HUES64 (cell line): Measurements from ENCODE around the gene STT3B.
"Not testable (repeated sequence)": the region's sequence is repeated elsewhere in the genome, so short reads cannot be mapped to it uniquely, and the experiment has no call there.

ENCODE experiments used
- H3K27ac ChIP-seq: 2 replicates; pipeline ENCODE4 v1.7.0; 2013; ENCODE audit warnings: low read depth, low read length, inconsistent platforms
- H3K27me3 ChIP-seq: 2 replicates; pipeline ENCODE4 v1.6.1; 2013; ENCODE audit warnings: mild to moderate bottlenecking, low read length; ENCODE audit not compliant: insufficient read depth
- H3K36me3 ChIP-seq: 2 replicates; pipeline ENCODE4 v1.6.1; 2013; ENCODE audit warnings: mild to moderate bottlenecking, low read length; ENCODE audit not compliant: insufficient read depth
- H3K4me1 ChIP-seq: 2 replicates; pipeline ENCODE4 v1.6.1; 2013; ENCODE audit warnings: mild to moderate bottlenecking, low read length, moderate library complexity; ENCODE audit not compliant: insufficient read depth
- H3K4me3 ChIP-seq: 2 replicates; pipeline ENCODE4 v1.5.1; 2013; ENCODE audit warnings: mild to moderate bottlenecking, low read length, moderate library complexity
- H3K9ac ChIP-seq: 2 replicates; pipeline ENCODE4 v1.6.1; 2013; ENCODE audit warnings: mild to moderate bottlenecking, low read depth, low read length
- H3K9me3 ChIP-seq: 2 replicates; pipeline ENCODE4 v1.6.1; 2013; ENCODE audit warnings: low read depth, low read length; ENCODE audit not compliant: insufficient read depth
- WGBS: fragments of 150-250, 120-280 bp; methylation state at CpG from one replicate; pipeline ENCODE4 v1.1.7; 2013; ENCODE audit warnings: missing lambda C conversion rate; 5-methylcytosine and 5-hydroxymethylcytosine counted together

The STT3B gene

DNA sequence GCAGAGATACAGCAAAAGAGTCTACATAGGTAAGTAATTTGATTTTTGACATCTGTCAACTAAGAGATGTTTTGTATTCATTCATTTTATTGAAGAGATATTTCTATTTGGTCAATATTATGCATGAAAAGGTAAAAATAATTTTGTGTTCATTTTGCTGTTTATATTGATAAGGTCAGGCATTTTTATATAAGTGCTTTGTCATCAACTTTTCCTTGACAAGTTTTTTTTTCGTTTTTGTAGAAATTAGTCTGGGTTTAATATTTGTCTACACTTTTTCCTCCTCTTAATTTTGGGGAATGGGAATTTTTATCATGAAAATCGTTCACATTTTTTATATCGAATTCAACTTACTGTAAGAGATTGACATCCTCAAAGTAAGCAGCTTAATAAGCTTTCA, 67.7 kb downstream of the STT3B start:
- WGBS, result 94% methylated on average over 2 of the region's 3 CpGs
- no peak overlapping the region for H3K9ac ChIP-seq
- H3K4me1 ChIP-seq, result no peaks in the 10 kb centered on the region
- H3K27ac ChIP-seq, result no peak overlapping the region
- H3K36me3 ChIP-seq, result peaks cover 56% of the 10 kb centered on the region
- peaks cover 14% of the 10 kb centered on the region; the same call in 1 of the 2 replicates for H3K9me3 ChIP-seq
- no peak overlapping the region for H3K4me3 ChIP-seq
- H3K27me3 ChIP-seq, result no peaks in the 10 kb centered on the region

DNA sequence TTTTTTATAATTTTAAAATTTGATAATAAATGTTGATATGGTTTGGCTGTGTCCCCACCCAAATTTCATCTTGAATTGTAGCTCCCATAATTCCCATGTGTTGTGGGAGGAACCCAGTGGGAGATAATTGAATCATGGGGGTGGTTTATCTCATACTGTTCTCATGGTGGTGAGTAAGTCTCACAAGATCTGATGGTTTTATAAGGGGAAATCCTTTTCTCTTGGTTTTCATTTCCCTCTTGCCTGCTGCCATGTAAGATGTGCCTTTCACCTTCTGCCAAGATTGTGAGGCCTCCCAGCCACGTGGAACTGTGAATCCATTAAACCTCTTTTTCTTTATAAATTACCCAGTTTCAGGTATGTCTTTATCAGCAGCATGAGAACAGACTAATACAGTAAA, 72.6 kb downstream of the STT3B start:
- not testable (repeated sequence) for H3K9ac ChIP-seq, H3K4me3 ChIP-seq, H3K27me3 ChIP-seq, H3K27ac ChIP-seq, H3K4me1 ChIP-seq
- peaks cover 69% of the 10 kb centered on the region for H3K36me3 ChIP-seq
- WGBS, result 86% methylated on average over 1 of the region's 1 CpG
- peaks cover 35% of the 10 kb centered on the region for H3K9me3 ChIP-seq

DNA sequence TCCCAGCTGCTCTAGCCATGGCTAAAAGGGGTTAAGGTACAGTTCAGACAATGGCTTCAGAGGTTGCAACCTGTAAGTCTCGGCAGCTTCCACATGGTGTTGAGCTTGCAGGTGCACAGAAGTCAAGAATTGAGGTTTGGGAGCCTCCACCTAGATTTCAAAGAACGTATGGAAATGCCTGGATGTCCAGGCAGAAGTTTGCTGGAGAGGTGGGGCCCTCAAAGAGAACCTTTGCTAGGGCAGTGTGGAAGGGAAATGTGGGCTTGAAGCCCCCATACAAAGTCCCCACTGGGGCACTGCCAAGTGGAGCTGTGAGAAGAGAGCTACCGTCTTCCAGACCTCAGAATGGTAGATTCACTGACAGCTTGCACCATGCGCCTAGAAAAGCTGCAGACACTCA, 73.7 kb downstream of the STT3B start:
- WGBS, result 91% methylated on average over 4 of the region's 4 CpGs
- Histone ChIP-seq H3K27ac (no peak overlapping the region), H3K27me3 (no peaks in the 10 kb centered on the region), H3K36me3 (peaks cover 58% of the 10 kb centered on the region), H3K9ac (no peak overlapping the region), H3K4me3 (no peak overlapping the region), H3K9me3 (peaks cover 35% of the 10 kb centered on the region), H3K4me1 (no peaks in the 10 kb centered on the region)

DNA sequence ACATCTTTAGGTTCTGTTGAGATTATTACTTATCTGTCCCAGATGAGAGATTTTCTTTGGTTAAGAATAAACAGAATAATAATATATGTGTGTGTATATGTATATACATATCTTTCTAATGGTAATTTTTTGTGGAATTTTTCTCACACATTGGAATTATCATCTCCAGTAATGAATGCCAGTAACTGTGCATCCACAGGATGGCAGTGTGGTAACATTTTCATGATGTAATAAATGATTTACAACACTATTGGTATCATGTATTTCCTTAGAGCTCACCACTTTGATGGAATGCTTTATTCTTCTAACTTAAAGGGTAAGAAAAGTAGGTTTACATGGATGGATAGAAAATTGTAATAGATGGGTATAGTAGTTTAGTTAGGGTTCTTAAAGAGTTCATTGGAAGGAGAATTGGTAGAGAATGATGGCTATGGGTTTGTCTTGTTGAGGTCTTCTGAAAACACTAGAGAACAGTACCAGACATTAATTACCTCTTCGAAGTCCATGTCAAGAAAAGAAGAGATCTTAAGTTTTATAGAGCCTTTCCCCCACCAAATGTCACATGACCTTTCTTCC, 78.1 kb downstream of the STT3B start:
- Histone ChIP-seq H3K4me3 (no peak overlapping the region), H3K9me3 (peaks cover 17% of the 10 kb centered on the region), H3K27me3 (no peaks in the 10 kb centered on the region), H3K9ac (no peak overlapping the region), H3K27ac (no peak overlapping the region), H3K4me1 (peaks cover 8% of the 10 kb centered on the region; the same call in 1 of the 2 replicates), H3K36me3 (peaks cover 24% of the 10 kb centered on the region)
- WGBS, result no CpG with 5 or more reads among the region's 1 CpG

DNA sequence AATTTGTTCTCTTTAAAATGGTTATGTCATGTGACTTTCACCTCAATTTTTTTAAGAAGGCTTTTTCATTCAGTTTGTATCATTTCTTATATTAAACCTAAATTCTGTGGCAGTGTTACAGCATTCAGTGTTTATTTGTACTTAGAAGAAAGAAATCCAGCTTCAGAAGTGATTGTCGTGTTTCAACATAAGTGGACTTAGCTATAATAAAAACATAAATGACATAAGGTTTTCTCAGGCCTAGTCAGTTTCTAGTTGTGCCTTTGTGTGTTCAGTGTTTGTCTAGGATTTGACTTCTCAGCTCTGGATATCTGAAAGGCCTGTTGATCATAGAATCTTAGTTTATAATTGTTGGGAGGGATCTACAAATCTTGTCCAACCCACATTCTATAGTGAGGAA, 80.5 kb downstream of the STT3B start:
- no peaks in the 10 kb centered on the region for H3K27me3 ChIP-seq
- no CpG with 5 or more reads among the region's 1 CpG for WGBS

DNA sequence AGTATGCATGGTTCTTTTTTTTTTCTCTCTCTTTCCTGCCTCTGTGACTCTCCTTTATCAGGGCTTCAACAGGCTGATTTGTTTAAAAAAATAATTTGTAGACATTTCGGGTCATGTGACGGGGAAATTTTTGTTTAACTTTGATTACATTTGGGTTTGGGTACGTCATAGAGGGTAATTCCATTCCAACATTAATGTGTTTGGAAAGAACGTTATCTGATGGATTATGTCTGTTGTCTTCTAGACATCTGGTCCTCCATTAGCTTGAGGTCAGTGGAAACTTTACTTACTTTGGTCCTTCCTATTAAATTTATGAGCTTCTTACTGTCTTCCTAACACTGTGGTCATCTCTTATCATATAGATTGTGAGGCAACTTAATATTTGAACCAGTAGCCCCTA, 80.9 kb downstream of the STT3B start:
- peaks cover 17% of the 10 kb centered on the region; the same call in 1 of the 2 replicates for H3K4me1 ChIP-seq
- no peak overlapping the region for H3K27ac ChIP-seq
- 95% methylated on average over 4 of the region's 4 CpGs for WGBS
- no peak overlapping the region for H3K4me3 ChIP-seq
- H3K27me3 ChIP-seq, result no peaks in the 10 kb centered on the region
- peaks cover 12% of the 10 kb centered on the region for H3K36me3 ChIP-seq
- H3K9ac ChIP-seq, result no peak overlapping the region
- no peaks in the 10 kb centered on the region for H3K9me3 ChIP-seq

More for the DNA sequence above, 80.5 kb downstream of the STT3B start:
- Histone ChIP-seq H3K9ac (no peak overlapping the region), H3K9me3 (no peaks in the 10 kb centered on the region), H3K4me1 (peaks cover 17% of the 10 kb centered on the region; the same call in 1 of the 2 replicates), H3K4me3 (no peak overlapping the region), H3K27ac (no peak overlapping the region), H3K36me3 (peaks cover 9% of the 10 kb centered on the region; the same call in 1 of the 2 replicates)

DNA sequence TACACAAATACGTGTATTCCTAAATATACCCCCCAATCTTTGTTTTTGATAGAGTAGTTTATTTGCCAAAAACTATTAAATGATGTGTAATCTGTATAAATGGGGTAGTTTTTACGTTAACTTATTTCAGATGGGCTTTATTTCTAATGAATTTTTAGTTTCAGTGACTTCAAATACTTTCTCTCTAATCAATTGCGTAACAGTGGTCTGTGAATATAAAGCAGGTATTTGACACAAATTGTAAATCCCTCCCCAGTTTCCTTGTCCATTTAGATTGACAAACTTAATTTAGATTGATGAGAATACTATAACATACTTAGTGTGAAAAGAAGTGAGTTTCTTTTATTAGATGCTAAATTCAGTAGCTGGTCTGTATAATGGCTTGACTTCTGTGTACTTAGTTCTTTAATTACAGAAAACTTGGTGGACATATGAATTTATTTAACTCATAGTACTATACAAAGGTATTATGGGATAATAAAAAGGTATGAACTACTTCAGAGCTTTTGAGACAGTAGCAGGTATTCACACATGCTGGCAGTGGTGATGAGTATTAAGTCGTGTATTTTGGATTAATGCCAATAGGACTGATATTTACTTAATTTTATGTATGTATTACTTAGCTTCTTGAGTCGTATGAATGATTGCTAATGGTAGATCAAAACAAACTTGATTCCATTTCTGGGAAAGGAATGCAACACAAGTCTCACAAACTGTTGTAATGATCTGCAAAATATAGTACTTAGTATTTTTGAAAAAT, 81.6 kb downstream of the STT3B start:
- H3K9me3 ChIP-seq, result no peaks in the 10 kb centered on the region
- 69% methylated on average over 2 of the region's 5 CpGs for WGBS
- H3K4me1 ChIP-seq, result peaks cover 17% of the 10 kb centered on the region; the same call in 1 of the 2 replicates
- H3K36me3 ChIP-seq, result peaks cover 19% of the 10 kb centered on the region
- H3K9ac ChIP-seq, result no peak overlapping the region
- no peaks in the 10 kb centered on the region for H3K27me3 ChIP-seq
- no peak overlapping the region for H3K4me3 ChIP-seq
- no peak overlapping the region for H3K27ac ChIP-seq

DNA sequence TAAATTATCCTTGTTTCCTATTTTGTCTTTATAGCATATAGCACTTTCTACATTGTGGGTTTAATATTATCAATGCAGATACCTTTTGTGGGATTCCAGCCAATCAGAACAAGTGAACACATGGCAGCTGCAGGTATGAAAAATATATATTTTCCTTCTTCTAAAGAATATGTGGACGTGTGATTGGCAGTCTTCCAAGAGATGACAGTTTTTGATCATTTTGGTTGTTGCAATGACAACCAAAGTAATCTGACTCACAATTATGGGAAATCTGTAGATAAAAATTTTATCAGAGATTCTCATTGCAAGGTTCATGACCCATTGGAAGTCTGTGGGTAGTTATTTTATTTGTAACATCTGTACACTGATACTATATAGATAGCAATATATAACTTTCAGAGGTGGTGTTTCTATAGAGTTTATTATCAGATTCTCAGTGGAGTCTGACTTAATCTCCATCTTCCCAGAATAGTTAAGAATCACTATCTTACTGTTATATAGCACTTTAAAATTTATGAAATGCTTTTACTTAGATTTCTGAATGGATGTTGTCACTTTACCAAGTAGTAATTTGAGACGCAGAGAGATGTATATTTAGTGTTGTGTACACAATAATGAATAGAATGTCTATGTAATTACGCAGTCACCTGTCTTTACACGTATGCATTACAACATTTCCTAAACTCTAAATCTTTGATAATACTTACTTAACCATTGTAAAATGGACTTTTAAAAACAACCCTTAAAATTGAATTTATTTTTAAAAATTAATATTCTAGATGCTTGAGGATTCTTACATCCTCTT, 82.5 kb downstream of the STT3B start:
- H3K36me3 ChIP-seq, result peaks cover 29% of the 10 kb centered on the region

DNA sequence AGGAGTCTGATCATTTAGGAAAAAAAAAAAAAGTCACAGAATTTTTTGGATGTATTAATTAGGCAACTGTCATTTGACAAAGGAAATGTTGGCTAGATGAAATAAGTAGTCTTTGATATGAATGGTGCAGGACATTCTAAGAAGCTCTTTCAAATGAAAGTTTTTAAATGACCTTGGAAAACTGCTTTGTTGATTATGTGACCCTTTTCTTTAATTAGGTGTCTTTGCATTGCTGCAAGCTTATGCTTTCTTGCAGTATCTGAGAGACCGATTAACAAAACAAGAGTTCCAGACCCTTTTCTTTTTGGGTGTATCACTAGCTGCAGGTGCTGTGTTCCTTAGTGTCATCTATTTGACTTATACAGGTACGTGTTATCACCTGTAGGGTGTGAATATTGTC, 84.0 kb downstream of the STT3B start:
- H3K36me3 ChIP-seq, result peaks cover 43% of the 10 kb centered on the region
- H3K9ac ChIP-seq, result no peak overlapping the region
- H3K27me3 ChIP-seq, result no peaks in the 10 kb centered on the region
- H3K9me3 ChIP-seq, result no peaks in the 10 kb centered on the region
- H3K27ac ChIP-seq, result no peak overlapping the region
- H3K4me3 ChIP-seq, result no peak overlapping the region
- H3K4me1 ChIP-seq, result peaks cover 17% of the 10 kb centered on the region; the same call in 1 of the 2 replicates
- 92% methylated on average over 1 of the region's 2 CpGs for WGBS

More for the DNA sequence above, 82.5 kb downstream of the STT3B start:
- Histone ChIP-seq H3K9ac (no peak overlapping the region), H3K4me3 (no peak overlapping the region), H3K9me3 (no peaks in the 10 kb centered on the region), H3K4me1 (peaks cover 17% of the 10 kb centered on the region; the same call in 1 of the 2 replicates), H3K27ac (no peak overlapping the region), H3K27me3 (no peaks in the 10 kb centered on the region)
- WGBS, result 86% methylated on average over 2 of the region's 4 CpGs

DNA sequence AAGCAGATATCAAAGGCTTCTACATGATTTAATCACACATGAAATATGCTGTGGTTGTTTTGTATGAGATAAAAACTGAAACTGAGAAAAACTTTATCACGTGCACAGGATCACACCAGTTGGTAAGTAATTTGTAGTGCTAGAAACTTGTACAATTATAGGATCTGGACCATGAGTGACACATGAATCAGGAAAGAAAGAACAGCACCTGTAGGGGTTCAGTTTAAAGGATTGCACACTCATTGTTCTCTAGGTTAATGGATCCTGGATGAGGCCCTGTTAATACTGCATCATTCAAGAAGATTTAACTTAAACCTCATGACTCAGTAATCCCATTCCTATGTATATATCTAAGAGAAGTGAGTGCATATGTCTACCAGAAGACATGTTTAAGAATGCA, 87.9 kb downstream of the STT3B start:
- no peaks in the 10 kb centered on the region for H3K9me3 ChIP-seq
- H3K36me3 ChIP-seq, result peaks cover 75% of the 10 kb centered on the region
- H3K27me3 ChIP-seq, result no peaks in the 10 kb centered on the region
- H3K9ac ChIP-seq, result no peak overlapping the region
- peaks cover 35% of the 10 kb centered on the region for H3K4me1 ChIP-seq
- WGBS, result 100% methylated on average over 1 of the region's 1 CpG
- no peak overlapping the region for H3K4me3 ChIP-seq
- H3K27ac ChIP-seq, result no peak overlapping the region

DNA sequence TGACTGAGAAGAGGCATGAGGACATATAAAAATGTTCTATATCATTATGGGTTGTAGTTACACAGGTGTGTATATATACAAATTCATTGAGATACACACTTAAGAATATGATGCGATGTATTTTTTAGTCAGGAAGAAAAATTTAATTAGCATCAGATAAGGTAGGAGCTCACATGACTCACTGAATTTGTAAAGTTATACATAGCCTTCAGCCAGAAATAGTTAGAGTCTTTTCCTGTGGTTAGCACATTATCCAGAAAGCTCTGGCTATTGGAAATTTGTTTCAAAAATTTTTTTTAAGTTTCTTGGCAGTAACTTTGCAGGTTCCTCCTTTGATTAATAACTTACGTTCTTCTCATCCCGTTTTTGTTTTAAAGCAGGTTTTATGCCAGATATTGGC, 88.6 kb downstream of the STT3B start:
- no peaks in the 10 kb centered on the region for H3K27me3 ChIP-seq
- H3K9me3 ChIP-seq, result no peaks in the 10 kb centered on the region
- peaks cover 82% of the 10 kb centered on the region for H3K36me3 ChIP-seq
- H3K9ac ChIP-seq, result no peak overlapping the region
- no peak overlapping the region for H3K27ac ChIP-seq
- no peak overlapping the region for H3K4me3 ChIP-seq
- 93% methylated on average over 3 of the region's 3 CpGs for WGBS
- peaks cover 35% of the 10 kb centered on the region for H3K4me1 ChIP-seq
